Stimulated activated CD4-positive, alpha-beta T cell treated with anti-CD3 and anti-CD28 coated beads, Interleukin-15, amount 100 ng/mL, for 24 hours (primary cell): ENCODE results near the gene FOXP1.

Source experiments
- DNase-seq: peaks from one replicate; pipeline ENCODE4 v3.0.0-alpha.2; 2020

The FOXP1 gene

GRCh38 chr3:71062037-71062932 is 521.2 kb downstream of the FOXP1 start:
- DNase-seq = no peak

GRCh38 chr3:71061581-71061980 is 521.9 kb downstream of the FOXP1 start:
- no peak for DNase-seq

- DNase-seq = no peak
Observed at GRCh38 chr3:71061037-71061436, 522.5 kb downstream of the FOXP1 start.

- DNase-seq = no peak
Observed at GRCh38 chr3:71060536-71060935, 523.0 kb downstream of the FOXP1 start.

GRCh38 chr3:71057526-71057894 is 526.0 kb downstream of the FOXP1 start:
- peak; percentile 42 for DNase-seq

GRCh38 chr3:71056327-71056726 is 527.2 kb downstream of the FOXP1 start:
- DNase-seq = no peak

- no peak for DNase-seq
Observed at GRCh38 chr3:71055257-71056001, 528.1 kb downstream of the FOXP1 start.

GRCh38 chr3:71054312-71054711 is 529.2 kb downstream of the FOXP1 start:
- DNase-seq = no peak

GRCh38 chr3:71053495-71053894 is 530.0 kb downstream of the FOXP1 start:
- DNase-seq = no peak

- no peak for DNase-seq
Observed at GRCh38 chr3:71052716-71053115, 530.8 kb downstream of the FOXP1 start.

- no peak for DNase-seq
Observed at GRCh38 chr3:71051893-71052687, 531.4 kb downstream of the FOXP1 start.

GRCh38 chr3:71051259-71051595 is 532.3 kb downstream of the FOXP1 start:
- DNase-seq = no peak

GRCh38 chr3:71050538-71051258 is 532.8 kb downstream of the FOXP1 start:
- DNase-seq = peak; percentile 51

GRCh38 chr3:71050166-71050537 is 533.4 kb downstream of the FOXP1 start:
- no peak for DNase-seq

GRCh38 chr3:71048948-71049347 is 534.6 kb downstream of the FOXP1 start:
- no peak for DNase-seq

- no peak for DNase-seq
Observed at GRCh38 chr3:71047616-71048531, 535.7 kb downstream of the FOXP1 start.

- no peak for DNase-seq
Observed at GRCh38 chr3:71046791-71047190, 536.7 kb downstream of the FOXP1 start.

- DNase-seq = peak; percentile 51
Observed at GRCh38 chr3:71045917-71046282, 537.6 kb downstream of the FOXP1 start.

- no peak for DNase-seq
Observed at GRCh38 chr3:71045212-71045916, 538.2 kb downstream of the FOXP1 start.

- DNase-seq = no peak
Observed at GRCh38 chr3:71042759-71043158, 540.8 kb downstream of the FOXP1 start.

- no peak for DNase-seq
Observed at GRCh38 chr3:71041371-71041770, 542.2 kb downstream of the FOXP1 start.
